NT2/D1 (cell line): ENCODE measurements around the gene FAM222B.

ENCODE experiments used
- SUZ12 ChIP-seq: IDR thresholded peaks from 2 replicates; pipeline ENCODE4 v1.6.1; 2011; ENCODE audit not compliant: insufficient read length, insufficient read depth; ENCODE audit errors: extremely low read depth
- YY1 ChIP-seq: IDR thresholded peaks from 2 replicates; pipeline ENCODE4 v1.6.1; 2011; ENCODE audit not compliant: insufficient read length, insufficient read depth
- ZNF274 ChIP-seq: IDR thresholded peaks from 2 replicates; pipeline ENCODE4 v1.6.1; 2011; ENCODE audit warnings: mild to moderate bottlenecking, low read depth, low read length

DNA sequence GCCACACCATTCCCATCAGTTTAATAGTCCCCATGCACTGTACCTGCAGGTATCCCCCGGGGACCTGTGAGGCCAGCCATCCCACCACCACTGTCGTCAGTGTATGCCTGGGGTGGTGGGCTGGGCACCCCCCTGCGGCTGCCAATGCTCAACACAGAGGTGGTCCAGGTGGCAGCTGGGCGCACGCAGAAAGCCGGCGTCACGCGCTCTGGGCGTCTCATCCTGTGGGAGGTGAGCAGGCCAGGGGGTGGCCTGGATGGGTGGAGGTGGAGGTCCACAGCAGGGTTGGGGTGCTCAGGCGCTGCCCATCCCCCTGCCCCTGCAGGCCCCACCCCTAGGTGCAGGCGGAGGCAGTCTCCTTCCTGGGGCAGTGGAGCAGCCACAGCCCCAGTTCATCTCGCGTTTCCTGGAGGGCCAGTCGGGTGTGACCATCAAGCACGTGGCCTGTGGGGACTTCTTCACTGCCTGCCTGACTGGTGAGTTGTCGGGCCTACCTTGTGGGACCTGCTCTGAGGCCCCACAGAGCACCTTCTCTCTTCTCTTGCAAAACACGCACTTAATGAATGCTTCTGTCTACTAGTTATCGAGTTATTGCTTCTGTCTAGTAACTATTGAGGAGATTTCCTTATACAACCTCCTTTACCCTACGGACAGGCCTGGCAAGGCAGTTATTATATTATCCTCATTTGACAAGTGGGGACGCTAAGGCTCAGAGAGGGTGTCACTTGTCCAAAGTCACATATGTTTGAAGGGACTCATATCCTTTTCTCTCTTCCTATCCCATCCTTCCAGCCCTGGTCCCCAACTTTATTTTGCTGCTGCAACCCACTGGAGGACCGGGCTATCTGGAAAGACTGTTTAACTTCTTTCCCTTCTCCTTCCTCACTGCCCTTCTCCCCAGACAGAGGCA lies 104.6 kb downstream of the FAM222B start:
- no peak for TF ChIP-seq SUZ12
- no peak for TF ChIP-seq YY1
- no peak for TF ChIP-seq ZNF274
